NOMO-1 treated with DMSO at 0.1 percent for 48 hours (cell line): ENCODE results near the gene SYT8.
"Not testable (repeated sequence)": the region's sequence is repeated elsewhere in the genome, so short reads cannot be mapped to it uniquely, and the experiment has no call there.

ENCODE experiments used
- DNase-seq: peaks from one replicate; lab custom pipeline; 2025; ENCODE audit not compliant: unreplicated experiment; lab: John Stamatoyannopoulos, UW

The SYT8 gene

DNA sequence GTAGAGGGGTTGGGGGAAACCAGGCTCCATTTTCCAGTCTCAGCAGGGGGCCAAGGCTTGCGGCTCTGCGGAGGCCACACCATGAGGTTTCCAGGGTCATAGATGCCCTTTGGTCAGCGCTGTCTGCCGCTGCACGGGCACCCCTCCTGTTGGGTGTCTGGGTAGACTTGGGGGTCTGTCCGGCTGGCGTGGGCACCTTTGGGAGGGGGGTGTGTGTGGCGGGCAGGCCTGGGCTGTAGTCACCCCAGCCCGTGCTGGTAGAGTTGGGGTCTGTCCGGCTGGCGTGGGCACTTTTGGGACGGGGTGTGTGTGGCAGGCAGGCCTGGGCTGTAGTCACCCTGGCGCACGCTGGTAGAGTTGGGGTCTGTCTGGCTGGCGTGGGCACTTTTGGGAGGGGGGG, 36.7 kb downstream of the SYT8 start:
- no peak for DNase-seq

DNA sequence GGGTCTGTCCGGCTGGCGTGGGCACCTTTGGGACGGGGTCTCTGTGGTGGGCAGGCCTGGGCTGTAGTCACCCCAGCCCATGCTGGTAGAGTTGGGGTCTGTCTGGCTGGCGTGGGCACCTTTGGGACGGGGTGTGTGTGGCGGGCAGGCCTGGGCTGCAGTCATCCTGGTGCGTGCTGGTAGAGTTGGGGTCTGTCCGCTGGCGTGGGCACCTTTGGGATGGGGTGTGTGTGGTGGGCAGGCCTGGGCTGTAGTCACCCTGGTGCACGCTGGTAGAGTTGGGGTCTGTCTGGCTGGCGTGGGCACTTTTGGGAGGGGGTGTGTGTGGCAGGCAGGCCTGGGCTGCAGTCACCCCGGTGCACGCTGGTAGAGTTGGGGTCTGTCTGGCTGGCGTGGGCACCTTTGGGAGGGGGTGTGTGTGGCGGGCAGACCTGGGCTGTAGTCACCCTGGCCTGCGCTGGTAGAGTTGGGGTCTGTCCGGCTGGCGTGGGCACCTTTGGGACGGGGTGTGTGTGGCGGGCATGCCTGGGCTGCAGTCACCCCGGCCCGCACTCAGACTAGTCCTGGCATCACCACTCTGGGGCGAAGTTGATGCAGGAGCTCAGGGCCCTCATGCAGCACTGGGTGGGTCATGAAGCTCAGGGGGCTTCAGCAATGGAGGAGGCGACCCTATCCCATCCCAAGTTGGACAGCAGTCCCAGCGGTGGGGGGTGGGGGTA, 37.6 kb downstream of the SYT8 start:
- DNase-seq, result no peak

DNA sequence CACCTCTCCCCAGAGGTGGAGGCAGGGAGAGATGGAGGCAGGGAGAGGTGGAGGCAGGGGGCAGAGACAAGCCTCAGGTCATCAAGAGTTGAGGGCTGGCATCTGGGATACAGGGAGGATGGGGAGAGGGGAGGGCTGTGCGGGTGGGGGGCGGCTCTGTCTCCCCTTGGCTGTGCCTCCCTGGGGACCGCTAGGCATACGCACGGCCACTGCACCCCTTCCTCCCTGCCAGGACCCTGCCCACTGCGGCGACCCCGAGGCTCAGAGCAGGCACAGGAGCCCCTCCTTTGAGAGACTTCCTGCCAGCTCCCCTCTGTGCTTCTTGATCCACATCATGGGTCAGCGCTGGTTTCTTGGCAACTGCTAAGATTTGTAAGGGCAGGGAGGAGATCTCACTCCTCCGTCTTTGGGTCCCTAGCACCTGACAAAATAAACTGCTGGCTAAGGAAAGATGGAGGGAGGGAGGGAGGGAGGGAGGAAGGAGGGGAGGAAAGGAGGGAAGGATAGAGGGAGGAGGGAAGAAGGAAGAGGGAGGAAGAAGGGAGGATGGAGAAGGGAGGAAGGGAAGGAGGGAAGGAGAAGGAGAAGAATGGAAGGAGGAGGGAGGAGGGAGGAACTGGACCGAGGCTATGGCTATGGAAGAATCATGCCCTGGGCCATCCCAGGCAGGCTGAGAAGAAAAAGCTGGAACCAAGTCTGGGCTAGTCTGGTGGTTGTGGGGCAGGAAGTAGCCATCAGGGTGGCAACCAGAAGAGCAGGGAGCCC, 38.4 kb downstream of the SYT8 start:
- no peak for DNase-seq

DNA sequence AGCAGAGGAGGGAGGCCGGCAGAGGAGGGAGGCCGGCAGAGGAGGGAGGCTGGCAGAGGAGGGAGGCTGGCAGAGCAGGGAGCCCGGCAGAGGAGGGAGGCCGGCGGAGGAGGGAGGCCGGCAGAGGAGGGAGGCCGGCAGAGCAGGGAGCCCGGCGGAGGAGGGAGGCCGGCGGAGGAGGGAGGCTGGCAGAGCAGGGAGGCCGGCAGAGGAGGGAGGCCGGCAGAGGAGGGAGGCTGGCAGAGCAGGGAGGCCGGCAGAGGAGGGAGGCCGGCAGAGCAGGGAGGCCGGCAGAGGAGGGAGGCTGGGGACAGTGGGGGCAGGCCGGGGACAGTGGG, 39.0 kb downstream of the SYT8 start:
- not testable (repeated sequence) for DNase-seq

DNA sequence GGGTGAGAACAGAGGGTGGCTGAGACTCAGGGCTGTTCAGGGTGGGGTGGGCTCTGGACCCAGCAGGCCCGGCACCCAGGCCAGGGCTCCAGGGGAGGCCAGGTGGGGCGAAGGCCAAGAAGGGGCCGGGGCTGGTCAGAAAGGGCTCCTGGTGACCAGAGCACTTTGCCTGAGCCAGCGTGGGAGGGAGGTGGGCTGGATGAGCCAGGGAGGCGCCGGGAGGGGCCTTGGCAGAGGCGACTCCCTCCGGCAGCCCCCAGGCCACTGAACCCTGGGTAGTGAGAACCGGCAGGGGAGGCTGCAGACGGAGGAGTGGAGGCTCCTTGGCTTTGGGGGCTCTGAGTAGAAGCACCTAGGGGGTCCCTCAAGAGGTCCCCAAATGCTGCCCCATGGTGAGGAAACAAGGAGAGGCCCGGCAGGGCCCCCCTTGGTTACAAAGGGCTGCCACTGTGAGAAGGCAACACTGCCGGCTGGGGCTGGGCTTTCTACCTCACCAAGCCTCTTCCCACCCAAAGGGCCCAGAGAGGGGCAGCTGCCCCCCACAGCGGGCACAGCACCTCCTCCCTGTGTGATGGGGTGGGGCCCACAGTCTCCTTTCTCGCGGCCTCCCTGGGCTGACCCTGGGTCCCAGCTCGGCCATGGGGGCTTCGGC, 39.8 kb downstream of the SYT8 start:
- not testable (repeated sequence) for DNase-seq

DNA sequence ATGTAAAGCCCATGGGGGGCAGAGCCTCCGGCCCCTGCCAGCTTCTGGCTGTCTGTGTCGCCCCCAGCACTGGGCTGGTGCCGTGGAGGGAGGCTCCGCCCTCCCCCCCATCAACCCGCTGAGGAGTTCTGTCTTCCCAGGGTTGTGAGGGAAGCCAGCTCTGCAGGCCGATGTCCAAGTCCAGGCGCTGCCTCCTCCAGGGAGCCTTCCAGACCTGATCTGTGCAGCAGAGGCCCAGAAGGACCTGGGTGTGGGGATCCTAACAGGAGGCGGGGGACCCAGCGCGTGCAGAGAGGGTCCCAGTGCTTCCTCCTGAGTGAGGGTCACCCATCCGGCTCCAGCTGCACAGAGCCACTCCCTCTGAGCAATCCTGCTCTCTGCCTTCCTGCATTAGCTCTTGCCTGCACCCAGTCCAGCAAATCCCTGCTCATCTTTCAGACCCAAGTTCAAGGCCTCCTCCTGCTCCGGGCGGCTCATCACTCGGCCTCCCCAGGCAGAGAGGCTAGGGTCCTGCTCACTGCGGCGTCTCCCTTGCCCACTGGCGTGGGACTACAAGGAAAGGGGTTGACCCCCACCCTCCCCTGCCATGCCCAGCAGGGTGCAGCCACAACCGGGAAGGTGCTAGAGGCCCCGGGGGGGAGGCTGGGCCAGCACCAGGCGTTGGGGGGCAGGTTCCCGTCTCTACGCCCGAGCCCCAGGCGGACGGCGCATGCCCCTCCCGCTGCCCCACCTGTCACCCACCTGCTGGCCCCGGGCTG, 40.5 kb downstream of the SYT8 start:
- DNase-seq, result no peak

DNA sequence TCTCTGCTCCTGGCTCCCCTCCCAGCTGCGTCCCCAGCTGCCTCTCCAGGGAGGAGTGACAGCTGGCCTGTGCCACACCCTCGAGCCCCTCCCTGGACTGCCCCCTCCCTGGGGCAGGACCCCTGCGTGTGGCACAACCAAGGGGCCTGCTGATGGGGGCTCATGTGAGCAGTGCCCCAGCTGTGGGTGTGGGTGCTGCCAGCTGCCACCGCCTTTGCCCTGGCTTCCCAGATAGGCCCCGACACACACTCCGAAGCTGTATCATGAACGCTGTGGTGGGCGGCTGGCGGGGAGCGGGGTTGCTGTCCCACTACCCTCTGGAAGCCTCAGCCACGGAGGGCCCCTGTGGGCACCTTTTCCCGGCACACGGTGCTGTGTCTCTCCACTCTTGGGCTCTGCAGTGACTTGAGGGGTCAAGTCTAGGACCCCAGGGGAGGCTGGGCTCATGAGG, 41.1 kb downstream of the SYT8 start:
- not testable (repeated sequence) for DNase-seq

DNA sequence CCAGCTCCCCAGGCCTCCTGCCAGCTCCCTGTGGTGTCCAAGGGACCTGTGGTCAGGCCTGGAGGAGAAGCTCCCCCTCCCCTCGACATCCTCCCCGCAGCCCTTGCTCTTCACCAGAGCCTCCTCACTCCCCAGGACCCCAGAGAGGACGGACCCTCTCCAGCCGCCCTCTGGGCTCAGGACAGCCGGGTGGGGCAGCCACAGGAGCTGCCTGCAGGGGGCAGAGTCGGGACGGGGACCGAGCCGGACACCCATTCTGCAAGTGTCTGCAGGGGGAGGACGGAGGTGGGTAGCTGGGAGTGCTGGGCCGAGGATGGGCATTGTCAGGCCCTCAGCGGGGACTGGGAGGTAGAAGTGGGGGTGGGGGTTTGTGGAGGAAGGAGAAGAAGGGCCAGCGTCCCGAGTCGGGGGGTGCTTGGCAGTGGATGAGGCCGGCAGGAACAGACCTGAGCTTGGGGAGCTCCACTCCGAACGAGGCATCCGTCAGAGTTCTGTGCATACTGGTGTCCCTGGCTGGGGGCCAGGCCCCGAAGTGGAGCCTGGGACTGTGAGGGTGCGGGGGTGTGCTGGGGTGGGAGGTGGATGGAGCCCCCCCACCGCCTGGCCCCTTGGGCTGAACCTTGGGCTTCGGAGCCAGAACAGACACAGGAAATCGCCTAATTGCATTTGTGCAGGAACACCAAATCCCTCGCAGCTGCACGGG, 41.7 kb downstream of the SYT8 start:
- no peak for DNase-seq

DNA sequence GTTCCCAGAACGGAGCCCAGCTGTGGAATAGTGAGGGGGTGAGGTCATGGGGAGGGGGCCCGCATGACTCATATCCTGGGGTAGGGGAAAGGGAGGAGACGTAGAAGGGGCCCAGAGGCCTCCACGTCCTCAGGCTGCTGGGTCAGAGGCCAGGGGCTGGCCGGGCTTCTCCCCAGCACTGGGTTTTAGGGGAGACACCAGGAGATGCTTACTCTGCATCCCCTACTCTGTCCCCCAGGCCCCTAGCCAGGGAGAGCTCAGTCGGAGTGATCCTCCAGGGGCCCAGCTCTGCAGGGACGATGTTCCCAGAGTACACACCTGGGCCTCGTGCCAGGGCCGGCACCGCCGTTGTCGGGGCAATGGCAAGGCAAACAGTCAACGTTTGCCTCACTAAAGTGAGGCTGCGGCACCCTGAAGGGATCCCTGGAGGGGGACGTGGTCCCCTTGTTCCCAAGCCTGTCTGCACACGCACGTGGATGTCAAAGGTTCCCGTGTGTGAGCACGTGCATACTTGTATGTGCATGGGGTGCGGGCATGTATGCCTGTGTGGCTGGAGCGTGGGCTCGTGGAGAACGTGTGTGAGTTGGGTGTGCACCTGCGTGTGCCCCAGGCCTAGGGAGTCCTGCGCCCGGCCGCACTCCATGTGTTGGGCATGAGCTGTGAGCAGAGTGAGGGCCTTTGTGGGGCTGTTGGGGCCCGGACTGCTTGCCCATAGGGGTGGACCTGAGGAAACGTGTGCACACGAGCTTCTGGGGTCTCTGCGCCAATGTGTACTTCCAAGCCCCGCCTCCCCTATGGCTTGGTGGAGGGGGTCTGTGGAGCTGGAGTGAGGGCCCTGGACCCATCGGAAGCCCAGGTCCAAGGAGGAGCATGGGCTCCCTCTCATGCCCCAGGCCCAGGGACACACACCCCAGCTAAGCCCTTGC, 42.7 kb downstream of the SYT8 start:
- no peak for DNase-seq

DNA sequence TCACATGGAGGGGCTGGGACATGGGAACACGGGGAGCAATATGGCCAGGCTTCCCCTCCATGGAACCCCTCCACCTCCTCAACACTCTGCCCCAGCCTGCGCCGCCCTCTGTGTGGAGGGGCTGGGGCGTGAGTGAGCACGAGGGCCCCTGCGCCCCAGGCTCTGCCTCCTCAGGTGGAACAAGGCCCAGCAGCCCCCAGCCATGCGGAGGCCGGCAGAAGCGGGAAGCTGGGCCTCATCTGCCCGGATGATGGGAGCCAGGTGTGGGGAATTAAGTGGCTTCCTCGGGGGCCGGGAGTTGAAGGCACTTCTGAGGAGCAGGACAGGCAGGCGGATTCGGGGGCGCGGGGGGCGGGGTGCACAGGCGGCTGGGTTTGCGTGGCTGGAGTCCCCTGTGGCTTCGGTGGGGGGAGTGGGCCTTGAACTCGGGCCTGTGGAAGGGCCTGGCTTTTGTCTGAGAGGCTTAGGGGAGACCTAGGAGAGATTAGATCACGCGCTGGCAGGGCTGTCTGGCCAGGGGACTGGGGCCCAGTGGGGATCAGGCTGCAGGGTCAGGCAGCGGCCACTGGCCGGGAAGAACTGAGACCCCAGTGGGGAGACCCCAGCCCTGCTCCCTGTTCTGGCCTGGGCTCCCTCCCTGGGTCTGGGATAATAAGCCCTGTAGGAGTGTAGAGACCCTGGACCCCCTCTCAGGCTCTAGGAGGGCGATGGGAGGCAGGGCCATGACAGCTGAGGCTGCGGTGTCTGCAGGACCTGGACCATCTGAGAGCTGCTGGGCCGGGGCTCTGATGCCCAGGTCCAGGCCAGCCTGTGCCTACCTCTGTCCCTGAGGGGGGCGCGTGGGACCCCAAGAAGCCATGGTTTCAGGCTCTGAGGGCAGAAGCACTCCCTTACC, 43.6 kb downstream of the SYT8 start:
- DNase-seq, result no peak

DNA sequence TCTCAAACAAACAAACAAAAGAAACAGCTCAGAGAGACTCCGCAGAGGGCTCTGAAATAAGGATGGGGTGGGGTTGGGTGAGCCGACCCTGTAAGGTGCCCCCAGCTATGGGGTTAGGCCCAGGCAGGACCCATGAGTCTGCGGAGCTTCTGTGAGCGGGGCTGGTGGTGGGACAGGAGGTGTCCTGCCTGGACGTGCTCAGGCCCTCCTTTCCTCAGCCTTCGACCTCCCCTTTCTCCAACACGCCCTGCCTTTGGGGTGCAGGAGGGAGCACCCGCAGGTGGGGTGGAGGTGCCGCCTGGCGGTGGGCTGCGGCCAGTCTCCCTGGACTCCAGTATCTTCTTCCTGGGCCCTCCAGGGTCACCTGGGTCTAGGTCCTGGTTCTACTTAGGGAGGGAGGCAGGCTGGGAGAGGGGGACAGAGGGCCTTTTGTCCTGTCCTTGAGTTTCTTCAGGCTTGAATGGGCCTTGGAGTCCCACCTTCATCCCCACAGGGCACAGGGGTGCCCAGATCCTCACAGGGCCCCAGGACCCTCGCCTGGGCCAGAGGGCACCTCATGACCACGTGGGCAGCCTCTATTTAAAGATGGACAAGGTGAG, 44.7 kb downstream of the SYT8 start:
- no peak for DNase-seq

DNA sequence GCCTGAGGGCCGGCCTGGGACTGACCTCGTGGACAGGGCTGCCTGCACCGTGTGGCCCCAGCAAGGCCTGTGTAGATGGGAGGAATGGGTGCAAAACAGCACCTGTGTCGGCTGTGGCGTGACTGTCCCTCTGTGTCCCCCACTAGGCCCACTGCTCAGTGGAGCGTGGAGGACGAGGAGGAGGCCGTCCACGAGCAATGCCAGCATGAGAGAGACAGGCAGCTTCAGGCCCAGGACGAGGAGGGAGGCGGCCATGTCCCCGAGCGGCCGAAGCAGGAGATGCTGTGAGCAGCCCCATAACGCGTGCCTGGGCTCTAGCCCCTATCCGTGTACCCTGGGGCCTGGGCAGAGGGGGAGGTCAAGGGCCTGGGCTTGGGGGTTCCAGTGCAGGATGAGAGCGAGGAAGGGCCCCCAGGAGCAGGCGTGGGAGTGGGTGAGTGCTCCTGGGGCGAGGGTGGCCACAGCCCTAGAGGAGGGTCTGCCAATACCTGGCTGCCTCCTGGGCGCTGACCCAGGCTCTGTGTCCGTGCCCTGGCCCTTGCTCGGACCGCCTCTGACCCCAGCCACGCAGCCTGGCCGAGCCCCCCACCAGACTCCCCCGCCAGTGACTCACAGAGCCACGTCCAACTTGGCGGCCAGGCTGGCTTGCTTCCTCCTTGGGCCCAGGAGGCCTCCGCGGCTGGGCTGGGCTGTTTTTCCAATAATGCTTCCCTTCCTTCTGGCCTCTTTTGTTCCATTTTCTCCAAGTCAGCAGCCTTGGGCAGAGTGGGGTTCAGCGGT, 45.3 kb downstream of the SYT8 start:
- DNase-seq, result no peak

DNA sequence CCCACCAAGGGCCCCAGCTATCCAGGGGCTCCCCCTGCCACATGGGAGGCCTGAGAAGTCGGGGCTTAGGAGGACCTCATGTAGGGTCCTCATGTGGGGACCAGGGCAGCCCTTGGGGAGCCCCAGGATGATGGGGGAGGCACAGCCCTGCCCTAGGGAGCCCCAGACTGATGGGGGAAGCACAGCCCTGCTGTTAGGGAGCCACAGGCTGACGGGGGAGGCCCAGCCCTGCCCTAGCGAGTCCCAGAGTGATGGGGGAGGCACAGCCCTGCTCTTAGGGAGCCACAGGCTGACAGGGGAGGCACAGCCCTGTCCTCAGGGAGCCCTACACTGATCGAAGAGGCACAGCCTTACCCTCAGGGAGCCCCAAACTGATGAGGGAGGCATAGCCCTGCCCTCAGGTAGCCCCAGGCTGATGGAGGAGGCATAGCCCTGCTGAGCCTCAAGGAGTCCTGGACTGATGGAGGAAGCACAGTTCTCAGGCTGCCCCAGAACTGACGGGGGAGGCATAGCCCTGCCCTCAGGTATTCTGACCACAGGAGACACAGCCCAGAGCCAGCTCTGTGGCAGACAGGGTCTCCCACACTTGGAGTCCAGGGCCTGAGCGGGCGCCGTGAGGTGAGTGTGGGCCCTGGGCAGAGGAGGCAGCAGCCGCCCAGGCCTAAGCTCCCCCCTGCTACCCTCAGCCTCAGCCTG, 46.1 kb downstream of the SYT8 start:
- no peak for DNase-seq

DNA sequence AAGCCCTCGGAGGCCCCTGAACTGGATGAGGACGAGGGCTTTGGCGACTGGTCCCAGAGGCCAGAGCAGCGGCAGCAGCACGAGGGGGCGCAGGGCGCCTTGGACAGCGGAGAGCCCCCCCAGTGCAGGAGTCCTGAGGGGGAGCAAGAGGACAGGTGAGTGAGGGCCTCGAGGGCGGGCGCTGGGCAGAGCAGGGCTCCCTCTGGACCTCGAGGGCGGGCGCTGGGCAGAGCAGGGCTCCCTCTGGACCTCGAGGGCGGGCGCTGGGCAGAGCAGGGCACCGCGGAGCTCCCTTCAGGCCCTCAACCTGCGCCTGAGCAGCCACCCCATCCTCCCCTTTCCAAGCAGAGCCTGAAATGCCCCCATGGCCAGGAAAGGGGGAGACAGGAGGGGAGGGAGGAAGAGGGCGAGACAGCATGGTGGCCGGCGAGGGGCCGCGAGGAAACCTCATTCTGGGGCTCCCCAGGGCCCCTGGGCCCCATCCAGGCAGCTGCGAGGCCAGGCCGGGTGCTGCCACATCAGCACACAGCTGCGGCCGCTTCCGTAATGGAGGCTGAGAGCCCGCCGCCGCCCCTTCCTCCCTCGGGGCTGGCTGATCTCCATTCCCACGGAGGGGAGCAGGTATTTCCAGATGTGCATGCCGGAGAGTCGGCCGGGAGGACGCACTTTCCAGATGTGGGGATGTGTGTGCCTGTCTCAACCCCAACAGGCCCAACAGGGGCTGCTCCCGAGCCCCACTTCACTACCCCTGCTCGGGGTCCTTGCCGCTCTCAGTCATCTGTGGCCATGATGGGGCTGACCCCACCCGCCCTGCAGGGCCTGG, 46.9 kb downstream of the SYT8 start:
- no peak for DNase-seq

DNA sequence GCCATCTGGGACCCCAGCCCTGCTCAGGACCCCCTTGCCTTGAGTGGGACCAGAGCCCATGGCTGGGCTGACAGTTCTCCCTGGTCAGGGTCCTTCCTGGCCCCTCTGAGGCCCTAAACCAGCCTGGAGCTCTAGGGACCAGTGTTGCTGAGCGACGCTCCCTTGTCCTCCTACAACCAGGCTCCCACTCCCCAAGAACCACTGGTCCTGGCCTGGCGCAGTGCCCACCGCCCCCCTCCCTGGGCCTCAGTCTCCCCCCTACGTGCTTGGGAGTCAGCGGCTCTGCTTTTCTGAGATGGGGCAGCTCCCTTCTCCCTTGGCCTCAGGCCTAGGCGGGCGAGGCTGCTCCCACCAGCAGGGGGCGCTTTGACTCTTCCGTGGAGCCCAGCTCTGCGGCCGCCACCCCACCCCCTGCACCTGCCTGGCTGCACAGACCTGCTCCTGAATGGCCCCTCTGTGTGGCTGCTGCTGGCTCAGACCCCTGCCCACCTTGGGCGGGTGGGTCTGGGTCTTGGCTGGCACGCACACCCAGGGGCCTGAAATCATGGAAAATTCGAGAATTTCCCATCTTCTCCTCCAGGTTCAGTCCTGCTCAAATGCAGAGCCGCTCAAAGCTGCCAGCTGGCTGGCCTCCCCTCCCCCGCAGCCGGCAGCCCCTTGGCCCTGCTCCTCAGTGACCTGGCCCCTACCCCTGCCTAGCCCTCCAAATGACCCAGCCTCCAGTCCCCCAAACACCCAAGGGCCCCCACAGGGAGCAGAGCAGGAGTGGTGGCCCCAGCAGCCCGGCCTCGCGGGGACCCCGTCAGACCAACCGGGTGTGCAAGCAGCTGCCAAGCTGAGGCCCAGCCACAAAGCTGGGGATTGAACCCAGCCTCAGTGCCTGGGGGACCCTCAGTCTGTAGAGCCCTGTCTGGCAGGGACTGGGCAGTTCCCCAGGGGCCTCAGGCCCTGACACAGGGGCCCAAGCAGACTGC, 47.8 kb downstream of the SYT8 start:
- DNase-seq, result peak; percentile 41
